Ishikawa (cell line): Measurements from ENCODE around the gene PLEKHJ1.

Experiments
- CEBPB ChIP-seq: IDR thresholded peaks from 2 replicates; pipeline ENCODE4 v1.6.1; 2012
- CREB1 ChIP-seq: IDR thresholded peaks from 2 replicates; pipeline ENCODE4 v1.6.1; 2012; ENCODE audit warnings: low read depth
- EGR1 ChIP-seq: IDR thresholded peaks from 2 replicates; pipeline ENCODE4 v1.6.1; 2012
- EP300 ChIP-seq: IDR thresholded peaks from 2 replicates; pipeline ENCODE4 v1.6.1; 2012; ENCODE audit warnings: borderline replicate concordance
- FOXM1 ChIP-seq: IDR thresholded peaks from 2 replicates; pipeline ENCODE4 v1.6.1; 2012; ENCODE audit warnings: low read depth, borderline replicate concordance
- NFIC ChIP-seq: IDR thresholded peaks from 2 replicates; pipeline ENCODE4 v1.6.1; 2012
- RAD21 ChIP-seq: IDR thresholded peaks from 2 replicates; pipeline ENCODE4 v1.6.1; 2012; ENCODE audit warnings: low read depth
- TAF1 ChIP-seq: IDR thresholded peaks from 2 replicates; pipeline ENCODE4 v1.6.1; 2012; ENCODE audit warnings: low read depth, mild to moderate bottlenecking
- TCF12 ChIP-seq: IDR thresholded peaks from 2 replicates; pipeline ENCODE4 v1.6.1; 2012; ENCODE audit warnings: low read depth
- TEAD4 ChIP-seq: IDR thresholded peaks from 2 replicates; pipeline ENCODE4 v1.6.1; 2012
- YY1 ChIP-seq: IDR thresholded peaks from 2 replicates; pipeline ENCODE4 v1.6.1; 2012; ENCODE audit warnings: low read depth
- ZBTB7A ChIP-seq: IDR thresholded peaks from 2 replicates; pipeline ENCODE4 v1.6.1; 2012; ENCODE audit warnings: low read depth
- TF ChIP-seq, protein P1 (sequence below): IDR thresholded peaks from 2 replicates; pipeline ENCODE4 v1.6.1; 2012
- TF ChIP-seq, protein P2 (sequence below): IDR thresholded peaks from 2 replicates; pipeline ENCODE4 v1.6.1; 2012; ENCODE audit warnings: low read depth, mild to moderate bottlenecking
- TF ChIP-seq, protein P3 (sequence below): IDR thresholded peaks from 2 replicates; pipeline ENCODE4 v1.6.1; 2012

Gene PLEKHJ1

DNA sequence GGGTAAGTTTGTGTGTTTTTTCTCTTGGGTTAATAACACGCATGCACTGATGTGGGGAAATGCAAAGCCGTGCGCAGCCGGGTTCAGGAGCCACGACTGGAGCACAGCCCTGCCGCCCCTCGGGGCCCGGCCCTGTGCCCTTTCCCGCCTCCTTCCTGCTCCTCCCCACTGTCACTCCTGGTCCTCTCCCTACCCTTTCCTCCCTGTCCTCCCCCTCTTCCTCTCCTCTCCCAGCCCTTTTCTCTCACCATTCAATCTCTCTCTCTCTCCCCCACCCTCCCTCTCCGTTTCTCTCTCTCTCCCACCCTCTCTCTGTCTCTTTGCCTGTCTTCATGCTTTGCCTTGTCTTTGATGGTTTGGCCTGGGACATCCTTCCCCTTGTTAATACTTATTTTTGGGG is 27.2 kb downstream of the PLEKHJ1 start:
- no peak for TF ChIP-seq EP300

DNA sequence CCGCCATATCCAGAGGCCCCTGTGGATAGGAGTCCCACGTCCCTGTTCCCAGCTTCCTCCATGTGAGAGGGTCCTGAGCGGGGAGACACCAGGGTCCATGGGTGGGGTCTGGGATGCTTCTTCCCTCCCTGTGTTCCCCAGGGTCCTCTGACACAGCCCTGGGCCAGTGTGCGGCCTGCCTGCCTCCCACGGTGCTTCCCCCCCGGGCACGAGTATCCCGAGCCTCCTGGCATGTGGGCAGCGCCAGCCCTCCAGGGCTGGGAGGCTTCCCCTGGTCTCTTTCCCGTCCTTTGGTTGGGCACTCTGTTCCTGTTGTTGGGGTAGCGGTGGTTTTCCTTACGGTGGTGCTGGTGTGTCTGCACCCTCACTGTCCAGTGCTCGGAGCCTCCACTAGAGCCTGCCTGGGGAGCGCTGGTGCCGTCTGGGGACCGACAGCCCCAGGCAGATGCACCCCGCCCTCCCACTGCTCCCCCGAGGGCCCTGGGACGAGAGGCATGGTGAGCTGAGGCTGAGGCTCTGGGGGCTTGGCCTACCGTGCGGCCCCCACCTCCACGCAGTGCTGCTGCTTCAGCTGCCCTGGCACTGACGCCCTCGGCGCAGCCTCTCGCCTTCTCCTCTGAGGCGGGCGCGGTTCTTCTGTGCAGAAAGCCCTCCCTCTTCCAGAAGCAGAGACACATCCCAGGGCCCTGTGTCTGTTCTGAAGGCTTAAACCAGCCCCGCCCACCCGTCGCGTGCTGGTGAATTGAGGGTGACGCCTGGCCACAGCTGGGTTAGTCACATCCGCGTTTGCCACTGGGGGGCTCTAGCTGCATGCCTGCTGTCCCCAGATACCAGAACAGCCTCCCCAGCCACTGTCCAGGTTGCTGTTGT is 27.9 kb downstream of the PLEKHJ1 start:
- TF ChIP-seq ZBTB7A: no peak
- no peak for TF ChIP-seq CEBPB
- TF ChIP-seq FOXM1: no peak
- no peak for TF ChIP-seq TEAD4
- TF ChIP-seq, protein P1, sequence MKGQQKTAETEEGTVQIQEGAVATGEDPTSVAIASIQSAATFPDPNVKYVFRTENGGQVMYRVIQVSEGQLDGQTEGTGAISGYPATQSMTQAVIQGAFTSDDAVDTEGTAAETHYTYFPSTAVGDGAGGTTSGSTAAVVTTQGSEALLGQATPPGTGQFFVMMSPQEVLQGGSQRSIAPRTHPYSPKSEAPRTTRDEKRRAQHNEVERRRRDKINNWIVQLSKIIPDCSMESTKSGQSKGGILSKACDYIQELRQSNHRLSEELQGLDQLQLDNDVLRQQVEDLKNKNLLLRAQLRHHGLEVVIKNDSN: no peak
- TF ChIP-seq, protein P2, sequence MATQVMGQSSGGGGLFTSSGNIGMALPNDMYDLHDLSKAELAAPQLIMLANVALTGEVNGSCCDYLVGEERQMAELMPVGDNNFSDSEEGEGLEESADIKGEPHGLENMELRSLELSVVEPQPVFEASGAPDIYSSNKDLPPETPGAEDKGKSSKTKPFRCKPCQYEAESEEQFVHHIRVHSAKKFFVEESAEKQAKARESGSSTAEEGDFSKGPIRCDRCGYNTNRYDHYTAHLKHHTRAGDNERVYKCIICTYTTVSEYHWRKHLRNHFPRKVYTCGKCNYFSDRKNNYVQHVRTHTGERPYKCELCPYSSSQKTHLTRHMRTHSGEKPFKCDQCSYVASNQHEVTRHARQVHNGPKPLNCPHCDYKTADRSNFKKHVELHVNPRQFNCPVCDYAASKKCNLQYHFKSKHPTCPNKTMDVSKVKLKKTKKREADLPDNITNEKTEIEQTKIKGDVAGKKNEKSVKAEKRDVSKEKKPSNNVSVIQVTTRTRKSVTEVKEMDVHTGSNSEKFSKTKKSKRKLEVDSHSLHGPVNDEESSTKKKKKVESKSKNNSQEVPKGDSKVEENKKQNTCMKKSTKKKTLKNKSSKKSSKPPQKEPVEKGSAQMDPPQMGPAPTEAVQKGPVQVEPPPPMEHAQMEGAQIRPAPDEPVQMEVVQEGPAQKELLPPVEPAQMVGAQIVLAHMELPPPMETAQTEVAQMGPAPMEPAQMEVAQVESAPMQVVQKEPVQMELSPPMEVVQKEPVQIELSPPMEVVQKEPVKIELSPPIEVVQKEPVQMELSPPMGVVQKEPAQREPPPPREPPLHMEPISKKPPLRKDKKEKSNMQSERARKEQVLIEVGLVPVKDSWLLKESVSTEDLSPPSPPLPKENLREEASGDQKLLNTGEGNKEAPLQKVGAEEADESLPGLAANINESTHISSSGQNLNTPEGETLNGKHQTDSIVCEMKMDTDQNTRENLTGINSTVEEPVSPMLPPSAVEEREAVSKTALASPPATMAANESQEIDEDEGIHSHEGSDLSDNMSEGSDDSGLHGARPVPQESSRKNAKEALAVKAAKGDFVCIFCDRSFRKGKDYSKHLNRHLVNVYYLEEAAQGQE: no peak
- TF ChIP-seq YY1: no peak
- TF ChIP-seq EP300: no peak
- no peak for TF ChIP-seq NFIC
- no peak for TF ChIP-seq CREB1
- no peak for TF ChIP-seq EGR1
- TF ChIP-seq, protein P3, sequence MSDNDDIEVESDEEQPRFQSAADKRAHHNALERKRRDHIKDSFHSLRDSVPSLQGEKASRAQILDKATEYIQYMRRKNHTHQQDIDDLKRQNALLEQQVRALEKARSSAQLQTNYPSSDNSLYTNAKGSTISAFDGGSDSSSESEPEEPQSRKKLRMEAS: no peak
- no peak for TF ChIP-seq TCF12
- TF ChIP-seq TAF1: no peak
- TF ChIP-seq RAD21: no peak

DNA sequence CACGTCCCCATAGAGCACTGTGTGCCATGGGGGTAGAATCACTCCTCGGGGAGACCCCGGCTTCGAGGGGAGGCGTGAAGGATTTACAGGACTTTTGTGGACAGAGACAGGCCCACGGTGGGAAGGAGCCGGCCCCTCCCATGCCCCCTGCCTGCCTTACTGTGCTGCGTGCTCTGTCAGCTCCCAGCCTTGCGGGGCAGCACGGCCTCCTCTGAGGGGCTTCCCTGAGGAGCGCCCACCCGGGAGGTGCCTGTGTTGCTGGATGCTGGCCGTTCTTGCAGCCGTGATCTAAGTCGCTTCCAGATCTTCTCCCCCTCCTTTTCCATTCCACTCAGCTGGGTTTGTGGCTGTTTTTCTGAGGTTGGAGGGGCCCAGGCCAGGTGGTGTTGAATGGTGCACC is 29.1 kb downstream of the PLEKHJ1 start:
- no peak for TF ChIP-seq TCF12
- no peak for TF ChIP-seq NFIC

DNA sequence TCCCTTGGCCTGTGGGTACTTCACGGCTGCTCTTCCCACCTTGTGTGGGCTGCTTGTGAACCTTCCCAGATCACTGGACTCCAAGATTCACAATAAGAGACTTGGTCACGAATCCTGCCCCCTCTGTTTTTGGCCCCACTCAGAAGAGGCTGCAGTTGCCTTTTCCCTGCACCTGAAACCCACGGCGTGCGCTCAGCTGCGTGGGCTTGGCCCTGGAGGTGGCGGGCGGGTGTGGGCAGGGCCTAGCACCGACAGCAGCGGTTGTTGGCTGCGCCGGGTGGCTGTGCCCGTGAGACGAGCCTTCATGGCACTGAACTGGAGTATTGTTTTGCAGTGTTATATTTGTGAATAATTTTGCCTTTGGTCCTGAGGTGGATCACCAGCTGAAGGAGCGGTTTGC is 33.8 kb downstream of the PLEKHJ1 start:
- TF ChIP-seq TCF12 (no peak), CEBPB (no peak), YY1 (no peak), EP300 (no peak)

DNA sequence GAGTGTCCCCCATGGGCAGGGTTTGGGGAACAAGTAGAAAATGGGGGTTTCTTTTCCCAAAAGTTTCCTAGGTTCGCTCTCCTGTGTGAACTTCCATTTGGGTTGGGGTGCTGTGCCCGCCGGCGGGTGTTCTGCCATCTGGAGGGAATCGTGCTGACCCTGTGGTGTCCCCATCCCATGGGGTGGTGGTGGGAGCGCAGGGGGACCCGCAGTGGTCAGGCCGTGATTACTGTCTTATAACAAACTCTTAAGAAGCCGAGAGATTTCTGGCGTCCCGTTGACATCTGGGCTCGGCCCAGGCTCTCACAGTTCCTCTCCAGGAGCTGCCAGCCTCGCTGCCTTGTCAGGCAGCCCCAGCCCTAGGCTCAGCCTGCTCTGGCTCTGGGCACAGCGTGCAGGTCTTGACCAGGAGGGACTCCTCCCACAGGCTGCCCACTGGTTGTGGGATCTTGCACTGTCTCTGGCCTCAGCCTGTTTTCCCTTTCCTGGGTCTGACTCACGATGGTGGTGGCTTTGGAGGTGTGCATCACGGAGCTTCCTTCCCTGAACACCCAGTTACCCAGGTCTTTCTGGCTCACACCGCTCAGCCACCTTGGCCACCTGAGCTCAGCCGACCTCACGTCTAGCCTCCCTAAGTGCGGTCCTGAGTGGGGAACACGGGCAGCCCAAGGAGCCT is 34.5 kb downstream of the PLEKHJ1 start:
- TF ChIP-seq, protein P2: no peak
- TF ChIP-seq RAD21 (no peak), CREB1 (no peak), EGR1 (no peak), ZBTB7A (no peak)

DNA sequence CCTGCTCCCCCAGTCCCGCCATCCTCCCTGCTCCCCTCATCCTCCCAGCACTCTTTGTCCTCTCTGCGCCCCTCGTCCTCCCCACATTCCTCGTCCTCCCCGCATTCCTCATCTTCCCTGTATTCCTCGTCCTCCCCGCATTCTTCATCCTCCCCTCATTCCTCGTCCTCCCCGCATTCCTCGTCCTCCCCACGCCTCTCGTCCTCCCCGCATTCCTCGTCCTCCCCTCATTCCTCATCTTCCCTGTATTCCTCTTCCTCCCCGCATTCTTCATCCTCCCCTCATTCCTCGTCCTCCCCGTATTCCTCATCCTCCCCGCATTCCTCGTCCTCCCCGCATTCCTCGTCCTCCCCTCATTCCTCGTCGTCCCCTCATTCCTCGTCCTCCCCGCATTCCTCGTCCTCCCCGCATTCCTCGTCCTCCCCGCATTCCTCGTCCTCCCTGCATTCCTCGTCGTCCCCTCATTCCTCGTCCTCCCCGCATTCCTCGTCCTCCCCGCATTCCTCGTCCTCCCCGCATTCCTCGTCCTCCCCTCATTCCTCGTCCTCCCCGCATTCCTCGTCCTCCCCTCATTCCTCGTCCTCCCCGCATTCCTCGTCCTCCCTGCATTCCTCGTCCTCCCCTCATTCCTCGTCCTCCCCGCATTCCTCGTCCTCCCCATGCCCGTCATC is 35.4 kb downstream of the PLEKHJ1 start:
- peak; percentile 2 for TF ChIP-seq TEAD4

DNA sequence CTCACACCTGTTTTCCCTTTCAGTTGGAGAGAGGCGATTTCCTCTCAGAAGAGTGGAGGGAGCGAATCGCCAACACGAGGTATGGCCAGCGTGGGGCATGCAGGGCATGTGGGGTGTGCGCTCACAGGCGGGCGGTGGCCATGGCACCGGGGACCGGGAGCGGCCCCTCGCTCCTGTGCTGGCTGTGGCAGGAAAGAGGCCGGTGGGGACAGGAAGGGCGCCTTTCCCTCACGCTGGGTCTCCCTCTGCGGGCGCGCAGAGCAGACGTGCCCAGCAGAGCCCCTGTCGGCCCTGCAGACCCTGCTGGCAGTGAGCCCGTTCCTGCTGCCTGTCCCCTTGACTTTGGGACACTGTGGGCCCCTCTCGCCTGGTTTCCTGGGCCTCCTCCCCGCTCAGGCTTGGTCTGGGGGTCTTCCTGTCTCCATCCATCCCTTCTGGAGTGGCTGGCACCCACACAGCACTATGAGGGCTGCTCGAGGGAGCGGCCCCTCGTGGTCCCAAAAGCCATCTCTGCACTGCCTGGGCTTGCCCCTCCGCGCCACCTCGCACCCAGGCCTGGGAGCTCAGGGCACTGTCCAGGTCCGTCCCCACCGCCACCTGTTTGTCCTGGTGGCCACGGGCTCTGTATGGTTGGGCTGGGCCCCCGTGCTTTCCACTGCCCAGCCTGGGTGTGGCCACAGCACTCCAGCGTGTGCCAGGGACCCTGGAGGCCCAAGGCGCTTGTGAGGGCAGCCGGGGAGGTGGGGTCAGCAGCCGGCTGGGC is 36.1 kb downstream of the PLEKHJ1 start:
- TF ChIP-seq, protein P2: no peak
- TF ChIP-seq YY1 (no peak), FOXM1 (no peak), CREB1 (no peak), EGR1 (no peak), EP300 (no peak), NFIC (no peak), ZBTB7A (no peak), CEBPB (no peak)
- TF ChIP-seq, protein P3: no peak
- TF ChIP-seq, protein P1: no peak
